Karpas-422 (cell line): ENCODE measurements around the gene TNKS2. TPM values are rescaled to one million over a fixed set of nuclear protein-coding genes. Genes with fewer than 3 reads are reported as not detected.
"Not testable (repeated sequence)": the region's sequence is repeated elsewhere in the genome, so short reads cannot be mapped to it uniquely, and the experiment has no call there.

ENCODE experiments used
- DNase-seq: peaks from one replicate; pipeline ENCODE4 v3.0.0-alpha.2; 2015
- H2AFZ ChIP-seq: fragments of 200-600 bp; sonication (generic); 2 replicates; pipeline ENCODE4 v1.6.1; 2014; ENCODE audit warnings: antibody characterized with exemption, low read length, mixed read lengths
- H3K27ac ChIP-seq: fragments of 200-600 bp; sonication (generic); 2 replicates; pipeline ENCODE4 v1.5.1; 2014; ENCODE audit warnings: mild to moderate bottlenecking, low read length, moderate library complexity
- H3K27me3 ChIP-seq: fragments of 200-600 bp; sonication (generic); 2 replicates; pipeline ENCODE4 v1.6.1; 2014; ENCODE audit warnings: low read length, mixed read lengths
- H3K36me3 ChIP-seq: fragments of 200-600 bp; sonication (generic); 2 replicates; pipeline ENCODE4 v1.6.1; 2014; ENCODE audit warnings: low read length, mixed read lengths; ENCODE audit not compliant: insufficient read depth
- H3K4me1 ChIP-seq: fragments of 200-600 bp; sonication (generic); 2 replicates; pipeline ENCODE4 v1.6.1; 2014; ENCODE audit warnings: mild to moderate bottlenecking, low read length, mixed read lengths
- H3K4me2 ChIP-seq: fragments of 200-600 bp; sonication (generic); 2 replicates; pipeline ENCODE4 v1.6.1; 2014; ENCODE audit warnings: low read length, low read depth, mild to moderate bottlenecking; ENCODE audit not compliant: poor library complexity, severe bottlenecking
- H3K4me3 ChIP-seq: fragments of 200-600 bp; sonication (generic); 2 replicates; pipeline ENCODE4 v1.5.1; 2014; ENCODE audit warnings: mild to moderate bottlenecking, antibody characterized with exemption, low read length, mixed read lengths
- H3K79me2 ChIP-seq: fragments of 200-600 bp; sonication (generic); 2 replicates; pipeline ENCODE4 v1.6.1; 2014; ENCODE audit warnings: mild to moderate bottlenecking, low read length, mixed read lengths
- H3K9ac ChIP-seq: fragments of 200-600 bp; sonication (generic); 2 replicates; pipeline ENCODE4 v1.6.0; 2014; ENCODE audit warnings: low read length
- H3K9me2 ChIP-seq: fragments of 200-600 bp; sonication (generic), shearing (Covaris generic); replicated peaks from 2 replicates; pipeline ENCODE4 v1.6.0; 2014; ENCODE audit warnings: mild to moderate bottlenecking, low read length, moderate library complexity; ENCODE audit not compliant: insufficient read depth
- H3K9me3 ChIP-seq: fragments of 300-700, 200-600 bp; sonication (generic); 2 replicates; pipeline ENCODE4 v1.6.1; 2014; ENCODE audit warnings: low read length, mixed read lengths
- H4K20me1 ChIP-seq: fragments of 200-600 bp; sonication (generic); 2 replicates; pipeline ENCODE4 v1.6.1; 2014; ENCODE audit warnings: mild to moderate bottlenecking, antibody characterized with exemption, low read length, low read depth; ENCODE audit not compliant: insufficient read depth
- total RNA-seq: library from RNA; depleted of rRNA; stranded (reverse); fragments of >200 nt; shearing (Covaris generic); gene quantifications from 2 replicates; pipeline ENCODE4 v1.2.3, GENCODE V29; 2014; ENCODE audit warnings: low replicate concordance

Gene TNKS2
- total RNA-seq, 1 experiment from 2014 or later = 23.6 TPM

DNA sequence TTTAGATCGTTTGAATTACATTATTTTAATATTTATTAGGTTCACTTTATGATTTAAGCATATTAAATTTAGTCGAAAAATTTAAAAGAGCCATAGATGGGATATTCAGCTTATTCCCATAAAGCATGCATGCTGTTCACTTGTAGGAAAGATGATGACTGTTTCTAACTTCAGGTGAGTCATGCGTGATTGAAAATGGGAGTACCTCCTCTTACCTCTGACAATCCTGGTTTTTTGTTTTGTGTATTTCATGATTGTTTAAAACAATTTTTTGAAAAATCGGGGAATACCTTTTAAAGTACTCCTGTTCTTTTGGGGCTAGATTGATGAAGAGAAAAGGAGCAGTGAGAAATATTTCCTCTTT is 1.4 kb downstream of the TNKS2 start:
- Histone ChIP-seq H3K9ac (peak overlapping the region; percentile 86), H3K36me3 (0 out of 2 replicates have a peak, but pooled peaks cover 4% of the 10 kb centered on the region), H3K27me3 (no peaks in the 10 kb centered on the region), H3K9me2 (no peaks in the 10 kb centered on the region), H3K27ac (no peak overlapping the region), H3K79me2 (peaks cover 69% of the 10 kb centered on the region), H3K9me3 (no peaks in the 10 kb centered on the region), H3K4me3 (peak overlapping the region; percentile 90), H3K4me1 (peaks cover 33% of the 10 kb centered on the region), H4K20me1 (no peaks in the 10 kb centered on the region), H3K4me2 (peak overlapping the region; percentile 85), H2AFZ (no peak overlapping the region)
- no peak for DNase-seq

DNA sequence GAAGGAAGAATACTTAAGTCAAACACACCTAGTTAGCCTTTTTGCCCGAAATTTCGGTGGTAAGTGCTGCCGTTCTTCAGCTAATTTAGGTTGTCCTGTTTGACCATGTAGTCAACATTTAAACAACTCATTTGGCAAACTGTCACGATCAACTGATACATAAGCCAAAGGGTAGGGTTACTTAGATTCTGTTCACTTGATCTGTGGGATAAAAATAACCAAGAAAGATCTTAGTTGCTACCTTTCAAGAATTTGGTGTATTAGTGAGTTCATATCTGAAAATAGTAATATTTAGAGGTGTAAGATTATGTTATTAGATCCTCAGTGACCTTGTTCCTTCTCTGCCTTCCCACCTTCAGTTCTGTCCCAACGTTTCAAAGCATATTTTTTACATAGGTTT is 2.0 kb downstream of the TNKS2 start:
- H3K4me3 ChIP-seq = peak overlapping the region; percentile 90
- no peak overlapping the region for H2AFZ ChIP-seq
- peak overlapping the region; percentile 86 for H3K9ac ChIP-seq
- H3K36me3 ChIP-seq = 0 out of 2 replicates have a peak, but pooled peaks cover 4% of the 10 kb centered on the region
- H3K4me2 ChIP-seq = peak overlapping the region; percentile 85
- H3K9me3 ChIP-seq = no peaks in the 10 kb centered on the region
- no peak overlapping the region for H3K27ac ChIP-seq
- no peaks in the 10 kb centered on the region for H4K20me1 ChIP-seq
- no peaks in the 10 kb centered on the region for H3K9me2 ChIP-seq
- H3K4me1 ChIP-seq = peaks cover 33% of the 10 kb centered on the region
- no peaks in the 10 kb centered on the region for H3K27me3 ChIP-seq
- no peak for DNase-seq
- peaks cover 75% of the 10 kb centered on the region for H3K79me2 ChIP-seq

DNA sequence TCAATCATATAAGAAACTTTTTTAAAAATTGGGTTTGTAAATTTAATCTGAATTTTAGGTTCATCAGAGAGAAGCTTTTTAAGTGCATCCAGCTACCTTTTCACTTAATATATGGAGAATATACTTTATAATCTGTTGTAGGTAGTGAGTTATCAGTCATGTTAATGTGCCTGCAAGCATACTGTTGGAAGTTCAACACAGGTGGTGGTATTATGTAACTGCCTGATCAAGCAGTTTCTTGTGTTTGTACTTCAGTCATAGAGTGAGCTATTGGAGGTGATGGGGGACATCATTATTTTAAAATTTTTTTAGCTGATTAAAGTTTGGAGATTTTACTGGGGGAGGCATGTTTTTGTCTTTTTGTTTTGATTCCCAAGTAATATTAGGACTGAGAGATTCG is 2.5 kb downstream of the TNKS2 start:
- peak overlapping the region; percentile 90 for H3K4me3 ChIP-seq
- H3K9ac ChIP-seq = no peak overlapping the region
- H2AFZ ChIP-seq = no peak overlapping the region
- no peak for DNase-seq
- peaks cover 81% of the 10 kb centered on the region for H3K79me2 ChIP-seq
- H3K4me2 ChIP-seq = peak overlapping the region; percentile 85
- H3K27me3 ChIP-seq = no peaks in the 10 kb centered on the region
- H3K9me3 ChIP-seq = no peaks in the 10 kb centered on the region
- H3K9me2 ChIP-seq = no peaks in the 10 kb centered on the region
- 0 out of 2 replicates have a peak, but pooled peaks cover 4% of the 10 kb centered on the region for H3K36me3 ChIP-seq
- peaks cover 33% of the 10 kb centered on the region for H3K4me1 ChIP-seq
- no peak overlapping the region for H3K27ac ChIP-seq
- no peaks in the 10 kb centered on the region for H4K20me1 ChIP-seq

DNA sequence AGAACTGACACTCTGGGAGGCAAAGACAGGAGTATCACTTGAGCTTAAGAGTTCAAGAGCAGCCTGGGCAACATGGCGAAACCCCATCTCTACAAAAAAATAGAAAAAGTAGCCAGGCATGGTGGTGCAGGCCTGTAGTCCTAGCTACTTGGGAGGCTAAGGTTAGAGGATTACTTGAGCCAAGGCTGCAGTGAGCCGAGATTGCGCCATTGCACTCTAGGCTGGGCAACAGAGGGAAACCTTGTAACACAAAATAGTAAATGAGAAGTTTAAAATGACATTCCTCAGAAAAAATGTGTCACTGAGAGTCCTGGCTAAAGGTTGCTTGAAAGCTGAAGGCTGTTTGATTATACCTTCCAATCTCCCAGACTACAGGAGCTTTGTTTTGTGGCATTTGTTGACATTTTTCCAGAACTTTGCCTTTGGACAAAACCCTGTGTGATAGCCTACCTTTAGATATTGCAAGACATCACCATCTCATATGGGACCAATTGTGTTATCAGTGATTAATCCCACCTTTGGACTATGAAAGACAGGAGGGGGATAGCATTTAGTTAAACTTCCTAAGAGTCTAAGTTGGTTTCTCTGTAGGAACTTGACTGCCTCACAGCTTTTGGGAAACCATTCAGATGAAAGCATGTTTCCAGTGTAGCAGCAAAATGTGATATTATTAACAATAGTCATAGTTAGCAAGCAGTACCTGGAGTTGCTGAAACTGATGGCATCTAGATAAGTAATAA is 5.3 kb downstream of the TNKS2 start:
- DNase-seq = no peak
- Histone ChIP-seq H3K4me1 (peaks cover 13% of the 10 kb centered on the region), H3K9me2 (no peaks in the 10 kb centered on the region), H3K79me2 (peaks cover 84% of the 10 kb centered on the region), H3K9me3 (no peaks in the 10 kb centered on the region), H4K20me1 (no peaks in the 10 kb centered on the region), H3K27me3 (no peaks in the 10 kb centered on the region), H3K27ac (no peak overlapping the region), H2AFZ (no peak overlapping the region), H3K4me3 (no peak overlapping the region), H3K4me2 (no peak overlapping the region), H3K36me3 (0 out of 2 replicates have a peak, but pooled peaks cover 4% of the 10 kb centered on the region), H3K9ac (no peak overlapping the region)

DNA sequence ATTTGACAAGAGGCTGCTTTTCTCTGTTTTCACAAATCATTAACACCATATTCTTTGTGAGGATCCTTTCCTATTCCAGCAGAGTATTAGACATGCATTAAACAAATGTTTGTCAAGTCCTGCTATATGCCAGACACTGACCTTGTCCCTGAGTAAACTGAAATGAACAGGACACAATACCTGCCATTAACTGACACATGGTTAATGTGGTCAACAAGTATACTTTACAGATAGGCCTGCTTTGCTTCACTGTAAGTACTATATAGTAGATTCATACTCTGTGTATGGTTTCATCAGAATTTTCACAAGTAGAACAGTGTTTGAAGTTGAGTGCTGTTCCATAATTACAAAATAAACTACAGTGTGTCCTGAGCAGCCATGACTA is 5.9 kb downstream of the TNKS2 start:
- H3K27me3 ChIP-seq = no peaks in the 10 kb centered on the region
- H3K27ac ChIP-seq = no peak overlapping the region
- DNase-seq = no peak
- H2AFZ ChIP-seq = no peak overlapping the region
- H3K36me3 ChIP-seq = 0 out of 2 replicates have a peak, but pooled peaks cover 4% of the 10 kb centered on the region
- no peak overlapping the region for H3K9ac ChIP-seq
- H3K9me3 ChIP-seq = no peaks in the 10 kb centered on the region
- peaks cover 13% of the 10 kb centered on the region for H3K4me1 ChIP-seq
- no peaks in the 10 kb centered on the region for H3K9me2 ChIP-seq
- H3K4me3 ChIP-seq = no peak overlapping the region
- H4K20me1 ChIP-seq = no peaks in the 10 kb centered on the region
- H3K79me2 ChIP-seq = peaks cover 84% of the 10 kb centered on the region
- H3K4me2 ChIP-seq = no peak overlapping the region

DNA sequence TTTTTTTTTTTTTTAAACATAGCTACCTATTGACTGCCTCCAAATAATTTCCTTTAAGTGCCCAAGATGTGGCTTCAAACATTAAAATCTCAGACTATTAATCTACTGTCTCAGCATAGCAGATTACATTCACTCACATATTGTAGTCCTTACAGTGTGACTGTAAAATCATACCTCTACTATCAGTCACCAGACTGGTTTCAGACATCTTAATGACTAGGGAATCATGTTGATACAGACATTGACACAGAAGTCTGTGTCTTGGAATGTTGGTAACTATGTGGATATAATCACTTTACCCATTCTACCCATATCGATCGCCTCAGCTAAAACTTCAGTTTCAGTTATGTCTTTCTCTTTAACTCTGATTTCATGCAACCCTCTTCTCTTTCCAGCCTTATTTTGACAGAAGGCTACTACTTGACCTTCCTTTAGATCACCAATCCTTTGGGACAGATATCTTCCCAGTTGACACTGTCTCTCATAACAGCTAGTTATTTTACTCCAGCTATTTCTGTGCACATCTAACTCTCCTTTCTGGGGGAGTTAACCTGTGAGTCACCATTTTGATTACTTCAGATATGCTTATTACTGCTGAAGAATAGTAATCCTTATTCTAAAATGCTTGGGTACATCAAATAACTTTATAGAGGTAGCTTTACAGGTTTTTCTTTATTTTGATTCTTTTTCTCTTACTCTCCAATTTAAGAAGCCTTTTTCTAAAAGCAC is 7.0 kb downstream of the TNKS2 start:
- Histone ChIP-seq H3K4me1 (peaks cover 6% of the 10 kb centered on the region), H2AFZ (no peak overlapping the region), H3K9ac (no peak overlapping the region), H3K27me3 (no peaks in the 10 kb centered on the region), H3K36me3 (0 out of 2 replicates have a peak, but pooled peaks cover 4% of the 10 kb centered on the region), H4K20me1 (no peaks in the 10 kb centered on the region), H3K79me2 (peaks cover 77% of the 10 kb centered on the region), H3K9me3 (no peaks in the 10 kb centered on the region), H3K27ac (no peak overlapping the region), H3K4me2 (no peak overlapping the region), H3K9me2 (no peaks in the 10 kb centered on the region), H3K4me3 (no peak overlapping the region)
- DNase-seq = no peak

DNA sequence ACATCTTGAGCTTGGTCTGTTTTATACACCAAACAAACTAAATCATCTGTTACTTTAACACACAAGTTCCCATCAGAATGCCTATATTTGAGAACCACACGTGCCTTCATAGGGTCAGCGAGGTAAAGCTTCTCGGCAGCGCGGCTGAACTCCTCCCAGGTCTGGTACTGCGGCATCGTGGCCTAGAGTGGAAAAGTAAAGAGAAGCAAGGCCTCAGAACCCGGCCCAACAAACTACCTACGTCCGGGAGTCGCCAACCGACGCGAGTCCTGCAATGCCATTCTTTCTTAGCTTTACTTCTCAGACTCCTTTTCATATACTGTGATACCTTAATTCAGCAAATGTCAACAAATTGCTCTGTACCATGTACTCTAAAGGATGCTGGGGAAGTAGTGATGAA is 9.0 kb downstream of the TNKS2 start:
- not testable (repeated sequence) for H4K20me1 ChIP-seq, H3K27ac ChIP-seq, H3K9ac ChIP-seq, H2AFZ ChIP-seq, H3K4me3 ChIP-seq, H3K27me3 ChIP-seq, H3K4me1 ChIP-seq, H3K9me2 ChIP-seq, H3K36me3 ChIP-seq, H3K9me3 ChIP-seq, DNase-seq, H3K4me2 ChIP-seq
- H3K79me2 ChIP-seq = peaks cover 67% of the 10 kb centered on the region

DNA sequence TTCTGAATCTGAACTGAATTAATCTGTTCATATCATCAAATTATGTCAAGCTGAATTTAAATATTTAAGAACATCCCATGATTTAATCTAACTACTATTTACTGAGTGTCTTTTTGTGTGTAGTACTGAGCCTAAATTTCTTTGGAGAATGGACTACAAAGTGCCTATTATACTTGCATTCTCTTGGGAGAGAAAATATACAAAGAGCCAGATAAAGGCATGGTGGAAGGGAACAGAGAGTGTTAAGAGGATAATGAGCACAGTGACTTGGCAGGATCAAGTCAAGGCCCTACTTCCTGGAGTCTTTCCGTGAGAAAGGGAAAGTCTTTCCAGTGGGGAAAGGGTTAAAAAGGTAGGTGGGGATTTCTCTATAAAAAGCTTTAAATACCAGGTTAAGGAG is 15.0 kb downstream of the TNKS2 start:
- H3K4me2 ChIP-seq = no peak overlapping the region
- H3K36me3 ChIP-seq = peaks cover 13% of the 10 kb centered on the region; the same call in 1 of the 2 replicates
- H3K4me3 ChIP-seq = no peak overlapping the region
- no peaks in the 10 kb centered on the region for H3K9me2 ChIP-seq
- H3K79me2 ChIP-seq = peaks cover 48% of the 10 kb centered on the region
- DNase-seq = no peak
- no peak overlapping the region for H2AFZ ChIP-seq
- no peaks in the 10 kb centered on the region for H4K20me1 ChIP-seq
- H3K9me3 ChIP-seq = no peaks in the 10 kb centered on the region
- no peak overlapping the region for H3K27ac ChIP-seq
- no peaks in the 10 kb centered on the region for H3K4me1 ChIP-seq
- no peaks in the 10 kb centered on the region for H3K27me3 ChIP-seq
- H3K9ac ChIP-seq = no peak overlapping the region
